Testis (tissue), 3 donors: Measurements from ENCODE around the gene LCT. TPM values are rescaled to one million over a fixed set of nuclear protein-coding genes. Genes with fewer than 3 reads are reported as not detected.
"Not testable (repeated sequence)": the region's sequence is repeated elsewhere in the genome, so short reads cannot be mapped to it uniquely, and the experiment has no call there.

Experiments used
- DNase-seq: peaks from one replicate; pipeline ENCODE4 v3.0.0-alpha.2; 2019
- H3K27ac ChIP-seq, 2 donors: fragments of 200-600 bp; sonication (generic); one replicate each; pipeline ENCODE4 v1.5.1; 2019
- H3K27me3 ChIP-seq: fragments of 200-600 bp; sonication (generic); one replicate; pipeline ENCODE4 v1.5.1; 2019
- H3K36me3 ChIP-seq: fragments of 200-600 bp; sonication (generic); one replicate; pipeline ENCODE4 v1.5.1; 2017; ENCODE audit warnings: low read depth; ENCODE audit errors: missing control alignments
- H3K4me1 ChIP-seq: fragments of 200-600 bp; sonication (generic); one replicate; pipeline ENCODE4 v1.5.1; 2019
- H3K4me3 ChIP-seq, 2 donors: fragments of 200-600 bp; sonication (generic); one replicate each; pipeline ENCODE4 v1.5.1; 2017 to 2019
- H3K9me3 ChIP-seq: fragments of 200-600 bp; sonication (generic); one replicate; pipeline ENCODE4 v1.5.1; 2017
- POLR2A ChIP-seq: fragments of 450-650 bp; IDR thresholded peaks from one replicate; pipeline ENCODE4 v1.6.1; 2017; ENCODE audit warnings: antibody characterized with exemption, mild to moderate bottlenecking, moderate library complexity
- WGBS, 2 donors: methylation state at CpG; one replicate each; pipeline ENCODE4 v1.1.5; 2018; 5-methylcytosine and 5-hydroxymethylcytosine counted together
- intact Hi-C: fragments of 100-400 bp; cut with DNase I; formaldehyde crosslinking; loops from one replicate; pipeline ENCODE4 v1.15.1; 2023; ENCODE audit warnings: low total_unique reads
- polyA plus RNA-seq: library from polyadenylated mRNA; stranded (reverse); fragments of 350-450 nt; fragmentation: Illumina TruSeq; extraction: RNeasy Lipid Tissue Mini Kit (QIAGEN cat#74804); gene quantifications from one replicate; pipeline ENCODE4 v1.2.3, GENCODE V29; 2014; ENCODE audit warnings: low read depth, low replicate concordance; ENCODE audit not compliant: insufficient read depth
- total RNA-seq, 2 donors: library from RNA; depleted of rRNA; stranded (reverse); fragments of >200 nt; gene quantifications; one replicate each; pipeline ENCODE4 v1.2.3, GENCODE V29; 2016
- TF ChIP-seq, protein P1 (sequence below), 3 experiments: fragments of 450-650 bp in 2 of 3; fragments of 200-600 bp in 1 of 3; sonication (generic) in 1 of 3; IDR thresholded peaks; one replicate each; pipeline ENCODE4 v1.5.1; 2016 to 2019; ENCODE audit warnings: antibody characterized with exemption in 3 of 3, mild to moderate bottlenecking in 2 of 3, moderate library complexity in 1 of 3

LCT gene
- total and polyA plus RNA-seq, 3 donors from 2014 or later = 0.22 to 0.62 (median 0.47) TPM

DNA sequence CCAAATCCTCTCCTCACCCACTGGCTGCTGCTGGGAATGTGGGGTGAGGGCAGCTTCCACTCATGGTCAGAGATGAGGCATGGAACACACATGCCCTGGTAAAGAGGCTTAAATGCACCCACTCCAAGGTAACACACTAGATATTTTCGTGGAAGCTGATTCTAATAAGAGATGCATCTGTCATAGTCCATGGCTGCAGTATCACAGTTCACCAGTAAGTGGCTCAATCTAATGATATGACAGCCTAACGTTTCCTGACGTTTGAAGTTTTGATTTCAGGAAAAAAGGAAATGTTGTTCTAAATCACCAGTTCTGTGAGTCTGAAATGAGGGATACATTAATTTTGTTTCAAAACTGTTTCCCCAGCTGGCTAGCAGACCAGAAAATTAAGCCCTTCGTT is 38.2 kb downstream of the LCT start:
- Histone ChIP-seq H3K4me3 (no peak overlapping the region), H3K9me3 (no peaks in the 10 kb centered on the region), H3K27ac (no peak overlapping the region), H3K27me3 (no peaks in the 10 kb centered on the region), H3K4me1 (no peaks in the 10 kb centered on the region), H3K36me3 (no peaks in the 10 kb centered on the region)
- no peak for TF ChIP-seq POLR2A
- TF ChIP-seq, protein P1, sequence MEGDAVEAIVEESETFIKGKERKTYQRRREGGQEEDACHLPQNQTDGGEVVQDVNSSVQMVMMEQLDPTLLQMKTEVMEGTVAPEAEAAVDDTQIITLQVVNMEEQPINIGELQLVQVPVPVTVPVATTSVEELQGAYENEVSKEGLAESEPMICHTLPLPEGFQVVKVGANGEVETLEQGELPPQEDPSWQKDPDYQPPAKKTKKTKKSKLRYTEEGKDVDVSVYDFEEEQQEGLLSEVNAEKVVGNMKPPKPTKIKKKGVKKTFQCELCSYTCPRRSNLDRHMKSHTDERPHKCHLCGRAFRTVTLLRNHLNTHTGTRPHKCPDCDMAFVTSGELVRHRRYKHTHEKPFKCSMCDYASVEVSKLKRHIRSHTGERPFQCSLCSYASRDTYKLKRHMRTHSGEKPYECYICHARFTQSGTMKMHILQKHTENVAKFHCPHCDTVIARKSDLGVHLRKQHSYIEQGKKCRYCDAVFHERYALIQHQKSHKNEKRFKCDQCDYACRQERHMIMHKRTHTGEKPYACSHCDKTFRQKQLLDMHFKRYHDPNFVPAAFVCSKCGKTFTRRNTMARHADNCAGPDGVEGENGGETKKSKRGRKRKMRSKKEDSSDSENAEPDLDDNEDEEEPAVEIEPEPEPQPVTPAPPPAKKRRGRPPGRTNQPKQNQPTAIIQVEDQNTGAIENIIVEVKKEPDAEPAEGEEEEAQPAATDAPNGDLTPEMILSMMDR (IDR thresholded peaks at IDR 0.05) = peak in 1 of 3 experiments; percentile 32
- 56 to 58% methylated on average over 4 of the region's 4 CpGs for WGBS, 2 donors
- intact Hi-C loops = no loop called here
- DNase-seq = no peak

DNA sequence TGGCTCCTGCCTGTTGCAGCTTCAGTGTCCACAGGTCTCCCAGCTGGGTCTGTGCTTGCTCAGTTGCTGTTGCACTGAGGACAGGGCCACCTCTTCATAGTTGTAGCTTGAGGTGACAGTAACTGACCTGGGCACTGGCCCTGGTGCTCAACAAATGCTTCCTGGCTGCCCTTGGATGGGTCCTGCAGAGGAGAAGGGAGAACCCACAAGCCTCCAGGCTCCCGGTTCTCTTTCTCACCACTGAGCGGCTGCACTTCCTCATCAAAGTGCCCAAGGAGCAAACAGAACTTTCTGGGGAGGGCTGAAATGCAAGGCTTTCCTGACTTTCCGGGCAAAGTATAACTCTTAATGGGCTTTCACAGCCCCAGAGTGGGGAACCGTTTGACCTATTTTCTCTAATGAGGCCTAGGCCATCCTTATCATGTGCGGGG is 38.7 kb downstream of the LCT start:
- Histone ChIP-seq H3K36me3 (no peaks in the 10 kb centered on the region), H3K4me3 (no peak overlapping the region), H3K27me3 (no peaks in the 10 kb centered on the region), H3K27ac (no peak overlapping the region), H3K9me3 (no peaks in the 10 kb centered on the region), H3K4me1 (no peaks in the 10 kb centered on the region)
- no peak for TF ChIP-seq POLR2A
- TF ChIP-seq, protein P1 (IDR thresholded peaks at IDR 0.05) = no peak
- no peak for DNase-seq
- WGBS, 2 donors = 70 to 88% methylated on average over 3 to 5 of the region's 5 CpGs
- intact Hi-C loops = no loop called here

DNA sequence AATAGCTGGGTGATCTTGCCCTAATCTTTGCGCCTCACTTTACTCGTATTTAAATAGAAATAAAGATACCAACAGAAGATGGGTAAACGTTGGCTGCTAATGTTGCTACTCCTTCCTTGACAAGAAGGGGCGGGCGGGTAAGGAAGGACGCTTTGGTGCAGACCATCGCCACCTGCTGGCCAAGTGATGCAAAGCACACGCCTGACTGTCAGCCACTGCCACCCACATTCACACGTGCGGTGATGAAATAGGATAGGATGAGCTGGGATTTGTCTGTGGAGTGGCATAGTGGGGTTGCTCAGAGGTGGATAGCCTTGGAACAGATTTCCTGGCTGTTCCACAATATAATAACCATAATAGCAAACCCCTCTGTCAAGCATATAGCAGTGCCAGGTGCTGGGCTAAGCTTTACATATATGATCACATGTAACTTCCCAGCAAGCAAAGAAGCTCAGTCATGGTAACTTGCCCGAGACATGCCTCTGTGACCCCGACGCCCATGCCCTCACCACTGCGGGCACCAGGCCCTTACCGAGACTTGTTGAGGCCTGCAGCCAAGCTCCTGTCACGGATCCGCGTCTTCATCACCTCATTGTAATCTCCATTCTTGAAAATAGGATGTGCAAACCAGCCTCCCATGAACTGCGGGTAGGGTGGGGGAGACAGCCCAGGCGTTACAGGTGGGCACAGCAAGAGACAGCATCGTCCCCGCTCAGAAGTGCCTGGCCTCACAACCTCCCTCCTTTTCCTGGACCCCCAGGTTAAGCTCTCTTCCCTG is 39.3 kb downstream of the LCT start:
- intact Hi-C loops = no loop called here

DNA sequence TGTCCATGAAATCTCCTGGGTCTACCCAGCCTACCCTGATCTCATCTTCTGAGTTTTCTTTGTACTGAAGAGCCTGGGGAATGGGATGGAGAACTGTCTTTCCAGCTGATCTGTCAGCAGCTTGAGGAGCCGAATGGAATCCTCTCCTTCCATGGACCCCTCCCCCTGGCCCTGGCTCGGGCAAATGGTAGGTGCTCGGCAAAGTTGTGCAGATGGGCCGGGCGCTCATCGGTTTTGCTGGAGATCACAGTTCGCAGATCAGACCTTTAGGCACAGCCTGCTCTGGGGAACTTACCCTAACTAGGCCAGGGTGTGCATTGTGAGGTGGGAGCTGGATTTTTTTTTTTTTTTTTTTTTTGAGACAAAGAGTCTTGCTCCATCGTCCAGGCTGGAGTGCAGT is 40.4 kb downstream of the LCT start:
- no peak overlapping the region for H3K27ac ChIP-seq
- DNase-seq = no peak
- H3K36me3 ChIP-seq = no peaks in the 10 kb centered on the region
- no peak overlapping the region for H3K4me3 ChIP-seq
- H3K9me3 ChIP-seq = no peaks in the 10 kb centered on the region
- no peaks in the 10 kb centered on the region for H3K27me3 ChIP-seq
- intact Hi-C loops = no loop called here
- 92 to 99% methylated on average over 8 of the region's 8 CpGs for WGBS, 2 donors
- no peaks in the 10 kb centered on the region for H3K4me1 ChIP-seq
- TF ChIP-seq, protein P1 (IDR thresholded peaks at IDR 0.05) = no peak
- no peak for TF ChIP-seq POLR2A

More for the DNA sequence above, 39.3 kb downstream of the LCT start:
- Histone ChIP-seq H3K9me3 (no peaks in the 10 kb centered on the region), H3K36me3 (no peaks in the 10 kb centered on the region), H3K27me3 (no peaks in the 10 kb centered on the region), H3K27ac (no peak overlapping the region), H3K4me1 (no peaks in the 10 kb centered on the region), H3K4me3 (no peak overlapping the region)
- DNase-seq = peak; percentile 89
- WGBS, 2 donors = 51 to 55% methylated on average over 21 to 22 of the region's 22 CpGs
- TF ChIP-seq POLR2A = no peak
- TF ChIP-seq, protein P1 (IDR thresholded peaks at IDR 0.05) = peak; percentile 58 to 91 (median 73)

DNA sequence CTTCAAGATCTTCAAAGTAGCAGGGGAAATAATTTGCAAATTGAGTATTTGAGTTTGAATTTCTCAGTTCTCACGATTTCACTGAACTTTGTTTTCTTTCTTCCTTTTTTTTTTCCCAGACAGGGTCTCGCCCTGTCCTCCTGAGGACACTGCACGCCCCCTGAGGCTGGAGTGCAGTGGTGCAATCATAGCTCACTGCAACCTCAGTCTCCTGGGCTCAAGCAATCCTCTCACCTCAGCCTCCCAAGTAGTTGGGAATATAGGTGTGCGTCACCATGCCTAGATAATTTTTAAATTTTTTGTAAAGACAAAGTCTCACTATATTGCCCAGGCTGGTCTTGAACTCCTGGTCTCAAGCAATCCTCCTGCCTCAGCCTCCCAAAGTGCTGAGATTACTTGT is 41.3 kb downstream of the LCT start:
- 76 to 79% methylated on average over 4 of the region's 4 CpGs for WGBS, 2 donors
- H3K27ac ChIP-seq, H3K9me3 ChIP-seq, H3K27me3 ChIP-seq, H3K4me1 ChIP-seq, intact Hi-C loops, DNase-seq, H3K36me3 ChIP-seq, H3K4me3 ChIP-seq: not testable (repeated sequence)
